Memory B cell (primary cell): ENCODE results near the gene MLKL.
A peak's percentile ranks its signal among the peaks of the same experiment; 100 is the strongest.
"Not testable (repeated sequence)": the region's sequence is repeated elsewhere in the genome, so short reads cannot be mapped to it uniquely, and the experiment has no call there.

Source experiments
- ATAC-seq: fragments of 150-1000 bp; cut with Tn5 transposase; 2 replicates; pipeline ENCODE4 v1.10.0; 2021; ENCODE audit warnings: low read depth, mild to moderate bottlenecking, moderate library complexity
- DNase-seq, 2 donors: peaks; one replicate each; pipeline ENCODE4 v3.0.0; 2022; ENCODE audit warnings: low spot score in 2 of 2
- H3K27ac Mint-ChIP-seq: one replicate; pipeline ENCODE4 v1.8.0; 2022; ENCODE audit warnings: mild to moderate bottlenecking, moderate library complexity, mixed read lengths
- H3K27me3 Mint-ChIP-seq: one replicate; pipeline ENCODE4 v1.8.0; 2022; ENCODE audit warnings: mixed read lengths
- H3K36me3 Mint-ChIP-seq: one replicate; pipeline ENCODE4 v1.8.0; 2022; ENCODE audit warnings: mild to moderate bottlenecking, mixed read lengths
- H3K4me1 Mint-ChIP-seq: one replicate; pipeline ENCODE4 v1.8.0; 2022; ENCODE audit warnings: mixed read lengths
- H3K4me3 Mint-ChIP-seq: one replicate; pipeline ENCODE4 v1.8.0; 2022; ENCODE audit warnings: mild to moderate bottlenecking, moderate library complexity, mixed read lengths
- H3K9me3 Mint-ChIP-seq: one replicate; pipeline ENCODE4 v1.8.0; 2022; ENCODE audit warnings: mixed read lengths

Gene MLKL

DNA sequence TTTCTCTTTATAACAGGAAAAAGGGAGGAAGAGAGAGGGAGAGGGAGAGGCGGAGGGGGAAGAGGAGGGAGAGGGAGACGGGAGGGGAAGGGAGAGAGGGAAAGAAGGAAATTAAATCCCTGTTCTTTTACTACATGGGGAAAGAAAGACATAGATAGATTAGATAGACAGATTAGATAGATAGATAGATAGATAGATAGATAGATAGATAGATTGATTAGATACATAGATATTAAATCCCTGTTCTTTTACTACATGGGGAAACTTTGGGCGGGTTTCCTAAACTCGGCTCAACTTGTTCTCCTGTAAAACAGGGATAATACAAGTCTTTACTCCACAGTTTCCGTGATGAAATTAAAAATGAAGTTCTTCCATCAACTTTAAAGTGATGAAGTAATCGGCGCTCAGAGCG is 34.6 kb downstream of the MLKL start:
- Mint-ChIP-seq H3K27me3 (no peaks in the 10 kb centered on the region), H3K4me1 (peaks cover 19% of the 10 kb centered on the region), H3K27ac (peak overlapping the region; percentile 81), H3K4me3 (peak overlapping the region; percentile 86), H3K36me3 (peaks cover 11% of the 10 kb centered on the region), H3K9me3 (no peaks in the 10 kb centered on the region)
- ATAC-seq: no peak
- DNase-seq: no peak

DNA sequence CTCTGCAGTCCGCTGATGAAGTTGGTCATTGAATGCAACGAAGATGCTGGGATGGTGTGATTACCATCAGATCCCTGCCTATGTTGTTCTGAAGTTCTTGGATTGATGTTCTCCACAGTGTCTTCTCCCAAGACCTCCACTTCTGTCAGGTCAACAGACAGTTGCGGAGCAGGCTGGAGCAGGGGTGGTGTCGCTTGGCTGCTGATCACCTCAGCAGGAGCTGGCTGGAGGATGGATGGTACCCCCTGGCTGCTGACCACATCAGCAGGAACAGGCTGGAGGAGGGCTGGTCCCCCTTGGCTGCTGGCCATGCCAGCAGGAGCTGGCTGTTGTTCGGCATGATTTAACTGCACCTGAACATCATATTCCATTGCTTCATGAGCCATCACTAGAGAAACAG is 39.6 kb downstream of the MLKL start:
- no peak for DNase-seq
- peak overlapping the region; percentile 17 for H3K27ac Mint-ChIP-seq
- peaks cover 29% of the 10 kb centered on the region for H3K36me3 Mint-ChIP-seq
- peaks cover 34% of the 10 kb centered on the region for H3K4me1 Mint-ChIP-seq
- no peak overlapping the region for H3K4me3 Mint-ChIP-seq
- H3K27me3 Mint-ChIP-seq: no peaks in the 10 kb centered on the region
- ATAC-seq: no peak
- no peaks in the 10 kb centered on the region for H3K9me3 Mint-ChIP-seq

DNA sequence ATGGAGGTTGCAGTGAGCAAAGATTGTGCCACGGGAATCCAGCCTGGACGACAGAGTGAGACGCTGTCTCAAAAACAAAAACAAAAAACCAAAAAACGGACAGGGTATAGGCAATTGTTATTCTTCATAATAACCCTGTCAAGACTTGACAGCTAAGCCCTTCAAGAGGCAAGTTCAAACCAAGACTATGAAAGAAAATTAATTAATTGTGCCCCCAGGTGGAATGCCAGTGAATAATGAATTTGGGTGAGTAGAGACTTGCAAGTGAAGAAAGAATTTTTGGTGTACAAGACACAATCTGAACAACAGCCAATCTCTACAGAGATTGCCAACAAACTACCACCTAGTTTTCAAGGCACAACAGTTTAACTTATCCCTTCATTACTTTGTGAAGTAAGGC is 40.3 kb downstream of the MLKL start:
- H3K4me3 Mint-ChIP-seq: no peak overlapping the region
- H3K27ac Mint-ChIP-seq: peak overlapping the region; percentile 17
- H3K27me3 Mint-ChIP-seq: no peaks in the 10 kb centered on the region
- ATAC-seq (no peak), DNase-seq (no peak)
- peaks cover 34% of the 10 kb centered on the region for H3K4me1 Mint-ChIP-seq
- no peaks in the 10 kb centered on the region for H3K9me3 Mint-ChIP-seq
- H3K36me3 Mint-ChIP-seq: peaks cover 29% of the 10 kb centered on the region

DNA sequence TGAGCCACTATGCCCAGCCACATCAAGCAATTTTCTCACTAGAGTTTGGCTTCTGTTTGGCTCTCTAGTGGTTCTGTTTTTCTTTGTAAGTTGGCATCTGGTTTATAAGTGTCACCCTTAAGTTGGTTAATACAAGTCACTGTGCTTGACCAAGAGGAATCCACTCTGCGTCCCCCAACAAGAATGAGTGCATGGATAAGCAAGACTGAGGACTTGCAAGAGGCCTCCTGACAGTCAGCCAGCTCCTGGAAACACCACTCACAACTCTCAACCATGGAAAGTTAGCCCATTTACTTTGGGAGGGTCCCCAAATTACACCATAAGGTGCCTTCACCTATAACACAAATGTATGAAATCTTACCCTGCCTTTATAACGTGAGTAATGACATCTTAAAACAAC is 41.6 kb downstream of the MLKL start:
- Mint-ChIP-seq H3K27ac (no peak overlapping the region), H3K36me3 (peaks cover 33% of the 10 kb centered on the region), H3K9me3 (no peaks in the 10 kb centered on the region), H3K4me3 (no peak overlapping the region), H3K4me1 (peaks cover 36% of the 10 kb centered on the region), H3K27me3 (no peaks in the 10 kb centered on the region)
- no peak for DNase-seq
- no peak for ATAC-seq

DNA sequence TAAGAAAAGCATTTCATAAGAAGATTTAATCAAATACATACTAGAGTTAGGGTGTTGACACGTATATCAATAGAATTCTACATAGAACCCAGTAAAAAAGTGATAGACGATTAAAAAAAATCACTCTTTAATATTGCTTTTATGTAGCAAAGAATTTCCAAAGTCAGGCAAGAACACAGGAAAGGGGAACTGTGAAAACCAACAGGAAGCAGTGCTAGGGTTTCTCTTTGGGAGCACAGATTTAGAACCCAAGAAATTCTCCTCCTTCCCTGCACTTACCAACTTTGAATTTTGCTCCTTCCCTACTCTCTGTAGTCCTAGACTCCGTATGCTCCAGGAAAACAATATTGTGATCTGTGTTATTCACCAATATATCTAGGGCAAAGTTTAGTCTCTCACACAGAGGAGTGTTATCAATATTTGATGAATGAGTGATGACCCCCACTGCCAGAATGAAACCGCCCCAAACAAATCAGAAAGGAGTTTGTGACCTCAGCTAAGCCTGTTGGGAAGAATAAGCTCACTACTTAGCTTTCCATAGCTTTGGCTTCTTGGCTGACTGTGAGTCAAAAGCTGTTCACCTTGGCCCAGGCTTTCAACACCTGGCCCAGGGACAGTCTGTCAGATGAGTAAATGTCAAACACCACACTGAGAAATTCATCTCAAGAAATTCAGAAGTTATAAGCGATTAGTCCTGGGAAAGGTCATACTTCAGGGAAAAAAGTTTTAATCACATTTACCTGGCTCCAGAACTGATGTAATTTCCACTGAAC is 42.6 kb downstream of the MLKL start:
- H3K27me3 Mint-ChIP-seq: no peaks in the 10 kb centered on the region
- H3K36me3 Mint-ChIP-seq: peaks cover 31% of the 10 kb centered on the region
- no peak overlapping the region for H3K4me3 Mint-ChIP-seq
- H3K4me1 Mint-ChIP-seq: peaks cover 34% of the 10 kb centered on the region
- ATAC-seq: no peak
- H3K27ac Mint-ChIP-seq: no peak overlapping the region
- H3K9me3 Mint-ChIP-seq: no peaks in the 10 kb centered on the region
- DNase-seq: no peak

- H3K36me3 Mint-ChIP-seq: peaks cover 23% of the 10 kb centered on the region
- H3K4me1 Mint-ChIP-seq: peaks cover 31% of the 10 kb centered on the region
- H3K27me3 Mint-ChIP-seq: no peaks in the 10 kb centered on the region
- ATAC-seq: no peak
- H3K27ac Mint-ChIP-seq: peak overlapping the region; percentile 22
- DNase-seq: no peak
- H3K9me3 Mint-ChIP-seq: no peaks in the 10 kb centered on the region
- no peak overlapping the region for H3K4me3 Mint-ChIP-seq
Measured at GRCh38 chr16:74654536-74655050, 46.1 kb downstream of the MLKL start.

DNA sequence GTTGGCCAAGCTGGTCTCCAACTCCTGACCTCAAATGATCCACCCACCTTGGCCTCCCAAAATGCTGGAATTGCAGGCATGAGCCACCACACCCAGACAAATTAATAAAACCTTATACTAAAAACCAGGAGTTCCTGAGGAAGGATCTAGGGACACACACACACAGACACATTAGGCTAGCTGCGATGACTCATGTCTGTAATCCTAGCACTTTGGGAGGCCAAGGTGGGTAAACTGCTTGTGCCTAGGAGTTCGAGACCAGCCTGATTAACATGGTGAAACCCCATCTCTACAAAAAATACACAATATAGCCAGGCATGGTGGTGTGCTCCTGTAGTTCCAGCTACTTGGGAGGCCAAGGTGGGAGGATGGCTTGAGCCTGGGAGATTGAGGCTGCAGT is 47.8 kb downstream of the MLKL start:
- not testable (repeated sequence) for H3K9me3 Mint-ChIP-seq, H3K27me3 Mint-ChIP-seq, DNase-seq, H3K4me3 Mint-ChIP-seq, ATAC-seq
- Mint-ChIP-seq H3K4me1 (peaks cover 22% of the 10 kb centered on the region), H3K36me3 (peaks cover 18% of the 10 kb centered on the region), H3K27ac (peak overlapping the region; percentile 53)

GRCh38 chr16:74652249-74652648 is 48.4 kb downstream of the MLKL start:
- ATAC-seq (no peak), DNase-seq (no peak)
- H3K9me3 Mint-ChIP-seq: no peaks in the 10 kb centered on the region
- no peak overlapping the region for H3K4me3 Mint-ChIP-seq
- H3K4me1 Mint-ChIP-seq: peaks cover 20% of the 10 kb centered on the region
- H3K27ac Mint-ChIP-seq: no peak overlapping the region
- H3K27me3 Mint-ChIP-seq: no peaks in the 10 kb centered on the region
- peaks cover 18% of the 10 kb centered on the region for H3K36me3 Mint-ChIP-seq

- Mint-ChIP-seq H3K36me3 (peaks cover 18% of the 10 kb centered on the region), H3K27me3 (no peaks in the 10 kb centered on the region), H3K4me1 (peaks cover 19% of the 10 kb centered on the region), H3K27ac (no peak overlapping the region), H3K4me3 (no peak overlapping the region), H3K9me3 (no peaks in the 10 kb centered on the region)
- ATAC-seq (no peak), DNase-seq (no peak)
Measured at GRCh38 chr16:74651841-74652240, 48.8 kb downstream of the MLKL start.

GRCh38 chr16:74650966-74651567 is 49.6 kb downstream of the MLKL start:
- Mint-ChIP-seq H3K36me3 (peaks cover 18% of the 10 kb centered on the region), H3K27ac (no peak overlapping the region)

DNA sequence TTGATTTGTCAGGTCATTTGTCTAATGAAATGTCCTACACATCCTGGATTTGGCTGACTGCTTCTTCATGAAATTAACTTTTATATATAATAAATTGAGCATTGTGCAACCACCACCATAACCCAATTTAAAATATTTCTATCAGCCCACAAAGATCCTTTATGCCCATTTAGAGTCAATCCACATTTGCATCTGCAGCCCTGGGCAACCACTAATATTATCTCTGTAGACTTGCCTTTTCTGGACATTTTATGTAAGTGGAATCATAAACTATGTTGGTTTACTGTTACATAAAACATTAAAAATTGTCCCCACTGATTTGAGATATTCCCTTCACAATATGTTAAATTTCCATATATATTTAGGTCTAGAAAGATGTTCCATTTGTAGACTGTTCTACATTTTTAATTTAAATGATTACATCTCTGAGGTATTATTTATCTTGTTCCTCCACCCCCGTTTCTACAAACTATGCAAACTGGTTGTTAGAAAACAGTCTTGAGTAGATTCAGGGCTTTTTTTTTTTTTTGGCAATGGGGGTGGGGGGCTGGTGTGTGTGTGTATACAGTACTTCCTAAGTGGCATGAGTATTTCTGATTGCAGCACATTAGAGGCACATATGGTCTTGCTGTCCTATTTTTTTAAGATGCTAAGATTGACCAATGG is 50.7 kb downstream of the MLKL start:
- H3K4me1 Mint-ChIP-seq: peaks cover 15% of the 10 kb centered on the region
- peaks cover 18% of the 10 kb centered on the region for H3K36me3 Mint-ChIP-seq
- no peak for ATAC-seq
- DNase-seq: no peak
- H3K4me3 Mint-ChIP-seq: no peak overlapping the region
- H3K27ac Mint-ChIP-seq: no peak overlapping the region
- H3K27me3 Mint-ChIP-seq: no peaks in the 10 kb centered on the region
- no peaks in the 10 kb centered on the region for H3K9me3 Mint-ChIP-seq

More at GRCh38 chr16:74650966-74651567, 49.6 kb downstream of the MLKL start:
- Mint-ChIP-seq H3K4me3 (no peak overlapping the region), H3K4me1 (peaks cover 15% of the 10 kb centered on the region), H3K9me3 (no peaks in the 10 kb centered on the region), H3K27me3 (no peaks in the 10 kb centered on the region)
- DNase-seq (peak in 1 of 2 donors; percentile 3), ATAC-seq (no peak)

- DNase-seq (no peak), ATAC-seq (no peak)
- Mint-ChIP-seq H3K4me3 (no peak overlapping the region), H3K4me1 (no peaks in the 10 kb centered on the region), H3K9me3 (no peaks in the 10 kb centered on the region), H3K27me3 (no peaks in the 10 kb centered on the region), H3K36me3 (peaks cover 15% of the 10 kb centered on the region), H3K27ac (no peak overlapping the region)
Measured at GRCh38 chr16:74641969-74642368, 58.7 kb downstream of the MLKL start.

GRCh38 chr16:74637742-74638453 is 62.8 kb downstream of the MLKL start:
- H3K27ac Mint-ChIP-seq: peak overlapping the region; percentile 32
- no peaks in the 10 kb centered on the region for H3K4me1 Mint-ChIP-seq
- no peak for DNase-seq
- no peaks in the 10 kb centered on the region for H3K9me3 Mint-ChIP-seq
- peaks cover 8% of the 10 kb centered on the region for H3K36me3 Mint-ChIP-seq
- no peak for ATAC-seq
- no peaks in the 10 kb centered on the region for H3K27me3 Mint-ChIP-seq
- H3K4me3 Mint-ChIP-seq: no peak overlapping the region

DNA sequence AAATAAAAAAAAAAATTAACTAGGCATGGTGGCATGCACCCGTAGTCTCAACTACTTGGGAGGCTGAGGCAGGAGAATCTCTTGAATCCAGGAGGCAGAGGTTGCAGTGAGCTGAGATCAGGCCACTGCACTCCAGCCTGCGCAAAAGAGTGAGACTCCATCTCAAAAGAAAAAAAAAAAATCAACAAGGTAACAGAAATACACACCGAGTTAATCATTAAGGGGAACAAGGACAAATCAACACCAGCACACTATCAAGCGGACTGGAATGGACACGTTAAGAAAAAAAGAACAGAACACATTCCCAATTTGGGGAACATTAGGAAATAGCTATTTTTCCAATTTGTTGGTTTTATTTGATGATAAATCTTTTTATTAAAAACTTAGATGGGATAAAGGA is 65.4 kb downstream of the MLKL start:
- H3K9me3 Mint-ChIP-seq: no peaks in the 10 kb centered on the region
- H3K36me3 Mint-ChIP-seq: peaks cover 15% of the 10 kb centered on the region
- DNase-seq (no peak), ATAC-seq (no peak)
- no peak overlapping the region for H3K27ac Mint-ChIP-seq
- H3K4me1 Mint-ChIP-seq: no peaks in the 10 kb centered on the region
- H3K27me3 Mint-ChIP-seq: no peaks in the 10 kb centered on the region
- H3K4me3 Mint-ChIP-seq: no peak overlapping the region
